ENCODE data around the gene CCL21.

The CCL21 gene

GRCh38 chr9:34709196-34709978 lies 549 bp downstream of the CCL21 start:
- no peak overlapping the region for H3K4me3 ChIP-seq (ENCODE audit: low read depth, low read length)
- H3K4me1 ChIP-seq (ENCODE audit: control insufficient read depth, insufficient read depth, low read length, unreplicated experiment) = no peaks in the 10 kb centered on the region
- H3K27me3 ChIP-seq (ENCODE audit: insufficient read depth, low read length) = peaks cover 25% of the 10 kb centered on the region
- no peak overlapping the region for H2AFZ ChIP-seq (ENCODE audit: low read length, unreplicated experiment)
- H3K36me3 ChIP-seq (ENCODE audit: insufficient read depth, low read length) = no peaks in the 10 kb centered on the region
- H3K27ac ChIP-seq (ENCODE audit: low read depth, low read length) = no peak overlapping the region
- no peaks in the 10 kb centered on the region for H3K79me2 ChIP-seq (ENCODE audit: control insufficient read depth, insufficient read depth, low read length, unreplicated experiment)

GRCh38 chr9:34707130-34707529 lies 2.8 kb downstream of the CCL21 start:
- Histone ChIP-seq H3K36me3 (ENCODE audit: insufficient read depth, low read length) (no peaks in the 10 kb centered on the region), H3K27me3 (ENCODE audit: insufficient read depth, low read length) (peaks cover 2% of the 10 kb centered on the region; the same call in 1 of the 2 replicates), H3K79me2 (ENCODE audit: control insufficient read depth, insufficient read depth, low read length, unreplicated experiment) (no peaks in the 10 kb centered on the region), H2AFZ (ENCODE audit: low read length, unreplicated experiment) (no peak overlapping the region), H3K27ac (ENCODE audit: low read depth, low read length) (no peak overlapping the region), H3K4me1 (ENCODE audit: control insufficient read depth, insufficient read depth, low read length, unreplicated experiment) (no peaks in the 10 kb centered on the region), H3K4me3 (ENCODE audit: low read depth, low read length) (no peak overlapping the region)

- Histone ChIP-seq H3K4me3 (ENCODE audit: low read depth, low read length) (peak overlapping the region; percentile 70), H3K79me2 (ENCODE audit: control insufficient read depth, insufficient read depth, low read length, unreplicated experiment) (no peaks in the 10 kb centered on the region), H3K36me3 (ENCODE audit: insufficient read depth, low read length) (no peaks in the 10 kb centered on the region), H3K27me3 (ENCODE audit: insufficient read depth, low read length) (peaks cover 11% of the 10 kb centered on the region; the same call in 1 of the 2 replicates), H3K4me1 (ENCODE audit: control insufficient read depth, insufficient read depth, low read length, unreplicated experiment) (no peaks in the 10 kb centered on the region), H2AFZ (ENCODE audit: low read length, unreplicated experiment) (peak overlapping the region; percentile 54), H3K27ac (ENCODE audit: low read depth, low read length) (no peak overlapping the region)
These were observed 7.9 kb downstream of the CCL21 start for GRCh38 chr9:34701769-34702736.

- Histone ChIP-seq H2AFZ (ENCODE audit: low read length, unreplicated experiment) (peak overlapping the region; percentile 54), H3K4me3 (ENCODE audit: low read depth, low read length) (peak overlapping the region; percentile 70), H3K36me3 (ENCODE audit: insufficient read depth, low read length) (no peaks in the 10 kb centered on the region), H3K27ac (ENCODE audit: low read depth, low read length) (no peak overlapping the region), H3K4me1 (ENCODE audit: control insufficient read depth, insufficient read depth, low read length, unreplicated experiment) (no peaks in the 10 kb centered on the region), H3K79me2 (ENCODE audit: control insufficient read depth, insufficient read depth, low read length, unreplicated experiment) (no peaks in the 10 kb centered on the region), H3K27me3 (ENCODE audit: insufficient read depth, low read length) (peaks cover 11% of the 10 kb centered on the region; the same call in 1 of the 2 replicates)
These were observed 8.7 kb downstream of the CCL21 start for GRCh38 chr9:34701023-34701768.

GRCh38 chr9:34694811-34695210 lies 15.1 kb downstream of the CCL21 start:
- Histone ChIP-seq H3K79me2 (ENCODE audit: control insufficient read depth, insufficient read depth, low read length, unreplicated experiment) (no peaks in the 10 kb centered on the region), H3K36me3 (ENCODE audit: insufficient read depth, low read length) (no peaks in the 10 kb centered on the region), H3K27me3 (ENCODE audit: insufficient read depth, low read length) (0 out of 2 replicates have a peak, but pooled peaks cover 6% of the 10 kb centered on the region), H3K27ac (ENCODE audit: low read depth, low read length) (no peak overlapping the region), H2AFZ (ENCODE audit: low read length, unreplicated experiment) (no peak overlapping the region), H3K4me1 (ENCODE audit: control insufficient read depth, insufficient read depth, low read length, unreplicated experiment) (no peaks in the 10 kb centered on the region), H3K4me3 (ENCODE audit: low read depth, low read length) (no peak overlapping the region)

- Histone ChIP-seq H3K79me2 (ENCODE audit: control insufficient read depth, insufficient read depth, low read length, unreplicated experiment) (no peaks in the 10 kb centered on the region), H3K36me3 (ENCODE audit: insufficient read depth, low read length) (no peaks in the 10 kb centered on the region), H3K4me3 (ENCODE audit: low read depth, low read length) (no peak overlapping the region), H3K4me1 (ENCODE audit: control insufficient read depth, insufficient read depth, low read length, unreplicated experiment) (no peaks in the 10 kb centered on the region), H3K27ac (ENCODE audit: low read depth, low read length) (no peak overlapping the region), H3K27me3 (ENCODE audit: insufficient read depth, low read length) (no peaks in the 10 kb centered on the region), H2AFZ (ENCODE audit: low read length, unreplicated experiment) (no peak overlapping the region)
These were observed 16.4 kb downstream of the CCL21 start for GRCh38 chr9:34693560-34693959.

GRCh38 chr9:34691936-34692315 lies 18.0 kb downstream of the CCL21 start:
- Histone ChIP-seq H3K27ac (ENCODE audit: low read depth, low read length) (no peak overlapping the region), H3K36me3 (ENCODE audit: insufficient read depth, low read length) (no peaks in the 10 kb centered on the region), H3K4me3 (ENCODE audit: low read depth, low read length) (no peak overlapping the region), H3K79me2 (ENCODE audit: control insufficient read depth, insufficient read depth, low read length, unreplicated experiment) (no peaks in the 10 kb centered on the region), H3K4me1 (ENCODE audit: control insufficient read depth, insufficient read depth, low read length, unreplicated experiment) (peaks cover 2% of the 10 kb centered on the region), H3K27me3 (ENCODE audit: insufficient read depth, low read length) (no peaks in the 10 kb centered on the region), H2AFZ (ENCODE audit: low read length, unreplicated experiment) (no peak overlapping the region)

- Histone ChIP-seq H2AFZ (ENCODE audit: low read length, unreplicated experiment) (no peak within 1 kb of the TSS), H3K27me3 (ENCODE audit: insufficient read depth, low read length) (no peaks in the 10 kb centered on the region), H3K27ac (ENCODE audit: low read depth, low read length) (no peak within 1 kb of the TSS), H3K4me3 (ENCODE audit: low read depth, low read length) (no peak within 1 kb of the TSS), H3K79me2 (ENCODE audit: control insufficient read depth, insufficient read depth, low read length, unreplicated experiment) (no peaks in the 10 kb centered on the region), H3K36me3 (ENCODE audit: insufficient read depth, low read length) (no peaks in the 10 kb centered on the region), H3K4me1 (ENCODE audit: control insufficient read depth, insufficient read depth, low read length, unreplicated experiment) (peaks cover 8% of the 10 kb centered on the region)
These were observed 18.7 kb downstream of the CCL21 start, which contains the start of gene CCL19 for GRCh38 chr9:34690983-34691935. Gene CCL19, minus strand, starts transcription at chr9:34691276. Its CDS starts 137 bp downstream, at chr9:34691139.

GRCh38 chr9:34689512-34689911 lies 20.4 kb downstream of the CCL21 start:
- Histone ChIP-seq H3K4me3 (ENCODE audit: low read depth, low read length) (no peak overlapping the region), H3K4me1 (ENCODE audit: control insufficient read depth, insufficient read depth, low read length, unreplicated experiment) (peaks cover 9% of the 10 kb centered on the region), H3K27me3 (ENCODE audit: insufficient read depth, low read length) (no peaks in the 10 kb centered on the region), H3K79me2 (ENCODE audit: control insufficient read depth, insufficient read depth, low read length, unreplicated experiment) (no peaks in the 10 kb centered on the region), H3K36me3 (ENCODE audit: insufficient read depth, low read length) (no peaks in the 10 kb centered on the region), H2AFZ (ENCODE audit: low read length, unreplicated experiment) (no peak overlapping the region), H3K27ac (ENCODE audit: low read depth, low read length) (no peak overlapping the region)

Data from ACC112 (cell line).